MM.1S (cell line): Measurements from ENCODE around the gene KRTAP10-4.

Source experiments
- DNase-seq: peaks from one replicate; pipeline ENCODE4 v3.0.0-alpha.2; 2015
- H2AFZ ChIP-seq: fragments of 300-600 bp; sonication (generic); 2 replicates; pipeline ENCODE4 v1.6.0; 2016; ENCODE audit warnings: antibody characterized with exemption, low read length
- H3F3A ChIP-seq: fragments of 300-600 bp; sonication (generic); 2 replicates; pipeline ENCODE4 v1.6.1; 2016; ENCODE audit warnings: mild to moderate bottlenecking, antibody characterized with exemption, low read length, moderate library complexity, mixed read lengths; ENCODE audit not compliant: insufficient read depth
- H3K27ac ChIP-seq: fragments of 300-600 bp; sonication (generic); 2 replicates; pipeline ENCODE4 v1.5.1; 2016; ENCODE audit warnings: mild to moderate bottlenecking, low read length
- H3K27me3 ChIP-seq: fragments of 300-600 bp; sonication (generic); replicated peaks from 2 replicates; pipeline ENCODE4 v1.6.0; 2016; ENCODE audit warnings: low read length; ENCODE audit not compliant: insufficient read depth
- H3K36me3 ChIP-seq: fragments of 300-600 bp; sonication (generic); replicated peaks from 2 replicates; pipeline ENCODE4 v1.6.1; 2016; ENCODE audit warnings: mild to moderate bottlenecking, low read length, mixed read lengths; ENCODE audit not compliant: insufficient read depth
- H3K4me1 ChIP-seq: fragments of 300-600 bp; sonication (generic); 2 replicates; pipeline ENCODE4 v1.6.1; 2016; ENCODE audit warnings: low read length, mixed read lengths
- H3K4me2 ChIP-seq: fragments of 300-600 bp; sonication (generic); 2 replicates; pipeline ENCODE4 v1.6.0; 2016; ENCODE audit warnings: low read depth, low read length
- H3K4me3 ChIP-seq: fragments of 300-600 bp; sonication (generic); 2 replicates; pipeline ENCODE4 v1.5.1; 2016; ENCODE audit warnings: low read length, mixed read lengths
- H3K79me2 ChIP-seq: fragments of 300-600 bp; sonication (generic); 2 replicates; pipeline ENCODE4 v1.6.1; 2016; ENCODE audit warnings: mixed run types, low read length, mixed read lengths
- H3K9ac ChIP-seq: fragments of 300-600 bp; sonication (generic); 2 replicates; pipeline ENCODE4 v1.6.1; 2016; ENCODE audit warnings: low read length, mixed read lengths
- H3K9me2 ChIP-seq: fragments of 300-600 bp; sonication (generic); replicated peaks from 2 replicates; pipeline ENCODE4 v1.6.1; 2016; ENCODE audit warnings: mild to moderate bottlenecking, low read length, mixed read lengths; ENCODE audit not compliant: insufficient read depth
- H3K9me3 ChIP-seq: fragments of 300-600 bp; sonication (generic); replicated peaks from 2 replicates; pipeline ENCODE4 v1.6.1; 2016; ENCODE audit warnings: mild to moderate bottlenecking, low read length, mixed read lengths; ENCODE audit not compliant: insufficient read depth
- H4K20me1 ChIP-seq: fragments of 300-600 bp; sonication (generic); 2 replicates; pipeline ENCODE4 v1.6.1; 2016; ENCODE audit warnings: mild to moderate bottlenecking, low read length, moderate library complexity, mixed read lengths; ENCODE audit not compliant: insufficient read depth
- EZH2 ChIP-seq: fragments of 300-600 bp; sonication (generic); optimal IDR thresholded peaks from 2 replicates; pipeline ENCODE3; 2017; ENCODE audit warnings: low read depth, mild to moderate bottlenecking, antibody characterized with exemption, low read length, mixed read lengths
- EZH2phosphoT487 ChIP-seq: fragments of 300-600 bp; sonication (generic); IDR thresholded peaks from 2 replicates; pipeline ENCODE4 v1.6.1; 2018; ENCODE audit warnings: antibody characterized with exemption, low read length
- TF ChIP-seq, protein P1 (sequence below): fragments of 300-600 bp; sonication (generic); IDR thresholded peaks from 2 replicates; pipeline ENCODE4 v1.5.1; 2016; ENCODE audit warnings: antibody characterized with exemption, low read length, mixed read lengths

Gene KRTAP10-4

DNA sequence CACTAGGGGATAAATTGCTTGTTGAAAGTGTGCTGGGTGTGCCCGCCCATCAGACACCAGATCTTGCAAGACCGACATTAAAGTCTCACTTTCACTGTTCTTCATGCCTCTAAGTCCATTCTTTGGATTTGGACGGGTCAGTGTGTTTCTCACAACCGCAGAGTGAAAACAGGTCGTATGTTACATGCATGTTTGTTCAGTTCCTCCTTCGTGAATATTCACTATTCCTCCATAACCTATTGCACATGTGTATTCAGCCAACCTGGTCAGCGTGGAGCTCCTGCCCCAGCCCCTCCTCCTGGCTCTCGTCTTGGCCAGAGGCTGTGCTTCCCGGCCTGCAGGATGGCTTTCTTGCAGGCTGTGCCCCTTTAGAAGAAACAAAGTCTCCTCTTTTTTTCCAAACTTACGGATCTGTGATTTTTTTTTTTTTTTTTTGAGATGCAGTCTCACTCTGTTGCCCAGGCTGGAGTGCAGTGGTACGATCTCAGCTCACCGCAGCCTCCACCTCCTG is 20.9 kb downstream of the KRTAP10-4 start:
- DNase-seq: no peak
- Histone ChIP-seq H3K27me3 (peaks cover 90% of the 10 kb centered on the region), H3K79me2 (no peaks in the 10 kb centered on the region), H3K4me1 (no peaks in the 10 kb centered on the region), H3K9ac (no peak overlapping the region), H3K36me3 (no peaks in the 10 kb centered on the region), H3F3A (no peaks in the 10 kb centered on the region), H3K4me2 (no peak overlapping the region), H3K4me3 (no peak overlapping the region), H3K9me3 (no peaks in the 10 kb centered on the region), H3K27ac (no peak overlapping the region), H2AFZ (no peak overlapping the region), H3K9me2 (no peaks in the 10 kb centered on the region), H4K20me1 (no peaks in the 10 kb centered on the region)
- TF ChIP-seq, protein P1, sequence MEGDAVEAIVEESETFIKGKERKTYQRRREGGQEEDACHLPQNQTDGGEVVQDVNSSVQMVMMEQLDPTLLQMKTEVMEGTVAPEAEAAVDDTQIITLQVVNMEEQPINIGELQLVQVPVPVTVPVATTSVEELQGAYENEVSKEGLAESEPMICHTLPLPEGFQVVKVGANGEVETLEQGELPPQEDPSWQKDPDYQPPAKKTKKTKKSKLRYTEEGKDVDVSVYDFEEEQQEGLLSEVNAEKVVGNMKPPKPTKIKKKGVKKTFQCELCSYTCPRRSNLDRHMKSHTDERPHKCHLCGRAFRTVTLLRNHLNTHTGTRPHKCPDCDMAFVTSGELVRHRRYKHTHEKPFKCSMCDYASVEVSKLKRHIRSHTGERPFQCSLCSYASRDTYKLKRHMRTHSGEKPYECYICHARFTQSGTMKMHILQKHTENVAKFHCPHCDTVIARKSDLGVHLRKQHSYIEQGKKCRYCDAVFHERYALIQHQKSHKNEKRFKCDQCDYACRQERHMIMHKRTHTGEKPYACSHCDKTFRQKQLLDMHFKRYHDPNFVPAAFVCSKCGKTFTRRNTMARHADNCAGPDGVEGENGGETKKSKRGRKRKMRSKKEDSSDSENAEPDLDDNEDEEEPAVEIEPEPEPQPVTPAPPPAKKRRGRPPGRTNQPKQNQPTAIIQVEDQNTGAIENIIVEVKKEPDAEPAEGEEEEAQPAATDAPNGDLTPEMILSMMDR: no peak
- TF ChIP-seq EZH2phosphoT487 (no peak), EZH2 (no peak)

GRCh38 chr21:44595524-44595923 is 22.0 kb downstream of the KRTAP10-4 start:
- Histone ChIP-seq H3K27ac (no peak overlapping the region), H3K4me3 (no peak overlapping the region), H3K4me2 (no peak overlapping the region), H3K79me2 (no peaks in the 10 kb centered on the region), H3K9me3 (no peaks in the 10 kb centered on the region), H3F3A (no peaks in the 10 kb centered on the region), H3K4me1 (no peaks in the 10 kb centered on the region), H3K9ac (no peak overlapping the region), H2AFZ (no peak overlapping the region), H3K9me2 (no peaks in the 10 kb centered on the region), H4K20me1 (no peaks in the 10 kb centered on the region), H3K36me3 (no peaks in the 10 kb centered on the region), H3K27me3 (peaks cover 87% of the 10 kb centered on the region)
- no peak for DNase-seq
- TF ChIP-seq, protein P1: no peak
- no peak for TF ChIP-seq EZH2phosphoT487
- TF ChIP-seq EZH2: no peak

DNA sequence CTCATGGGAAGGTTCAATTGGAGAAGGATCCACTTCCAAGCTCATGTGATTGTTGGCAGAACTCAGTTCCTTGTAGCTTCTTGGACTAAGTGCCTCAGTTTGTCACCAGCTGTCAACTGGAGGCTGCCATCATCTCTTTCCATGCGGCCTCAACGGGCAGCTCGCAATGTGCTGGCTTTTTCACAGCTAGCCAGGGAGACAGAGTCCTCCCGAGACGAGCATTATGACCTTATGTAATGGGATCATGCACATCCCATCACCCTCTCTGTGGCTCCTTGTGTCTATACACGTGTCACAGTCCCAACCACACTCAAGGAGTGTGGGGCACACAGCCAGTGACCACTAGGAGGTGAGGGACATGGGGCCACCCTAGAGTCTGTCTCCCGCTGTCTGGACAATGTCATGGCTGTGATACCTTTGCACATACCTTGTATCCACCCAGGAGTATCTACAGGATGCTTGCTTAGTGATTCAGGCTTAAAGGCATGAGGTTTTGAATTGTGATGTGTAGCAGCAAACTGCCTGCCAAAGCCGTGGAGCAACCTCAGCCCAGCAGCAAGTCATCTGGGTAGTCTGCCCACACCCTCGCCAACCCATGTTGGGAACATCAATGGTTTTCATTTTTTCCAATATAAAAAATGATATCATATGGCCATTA is 22.7 kb downstream of the KRTAP10-4 start:
- Histone ChIP-seq H3K27ac (no peak overlapping the region), H3K4me1 (no peaks in the 10 kb centered on the region), H4K20me1 (no peaks in the 10 kb centered on the region), H2AFZ (no peak overlapping the region), H3K79me2 (no peaks in the 10 kb centered on the region), H3K9me3 (no peaks in the 10 kb centered on the region), H3F3A (no peaks in the 10 kb centered on the region), H3K36me3 (no peaks in the 10 kb centered on the region), H3K9me2 (no peaks in the 10 kb centered on the region), H3K4me3 (no peak overlapping the region), H3K27me3 (peaks cover 85% of the 10 kb centered on the region), H3K4me2 (no peak overlapping the region), H3K9ac (no peak overlapping the region)
- no peak for DNase-seq
- TF ChIP-seq, protein P1: no peak
- TF ChIP-seq EZH2phosphoT487 (no peak), EZH2 (no peak)
